GM21526 (cell line): Measurements from ENCODE around the gene ZSWIM1.

Experiments
- ATAC-seq: cut with Tn5 transposase; IDR thresholded peaks from one replicate; pipeline ENCODE4 v1.9.1; 2021; ENCODE audit warnings: moderate library complexity; ENCODE audit not compliant: unreplicated experiment, low FRiP score

The ZSWIM1 gene

DNA sequence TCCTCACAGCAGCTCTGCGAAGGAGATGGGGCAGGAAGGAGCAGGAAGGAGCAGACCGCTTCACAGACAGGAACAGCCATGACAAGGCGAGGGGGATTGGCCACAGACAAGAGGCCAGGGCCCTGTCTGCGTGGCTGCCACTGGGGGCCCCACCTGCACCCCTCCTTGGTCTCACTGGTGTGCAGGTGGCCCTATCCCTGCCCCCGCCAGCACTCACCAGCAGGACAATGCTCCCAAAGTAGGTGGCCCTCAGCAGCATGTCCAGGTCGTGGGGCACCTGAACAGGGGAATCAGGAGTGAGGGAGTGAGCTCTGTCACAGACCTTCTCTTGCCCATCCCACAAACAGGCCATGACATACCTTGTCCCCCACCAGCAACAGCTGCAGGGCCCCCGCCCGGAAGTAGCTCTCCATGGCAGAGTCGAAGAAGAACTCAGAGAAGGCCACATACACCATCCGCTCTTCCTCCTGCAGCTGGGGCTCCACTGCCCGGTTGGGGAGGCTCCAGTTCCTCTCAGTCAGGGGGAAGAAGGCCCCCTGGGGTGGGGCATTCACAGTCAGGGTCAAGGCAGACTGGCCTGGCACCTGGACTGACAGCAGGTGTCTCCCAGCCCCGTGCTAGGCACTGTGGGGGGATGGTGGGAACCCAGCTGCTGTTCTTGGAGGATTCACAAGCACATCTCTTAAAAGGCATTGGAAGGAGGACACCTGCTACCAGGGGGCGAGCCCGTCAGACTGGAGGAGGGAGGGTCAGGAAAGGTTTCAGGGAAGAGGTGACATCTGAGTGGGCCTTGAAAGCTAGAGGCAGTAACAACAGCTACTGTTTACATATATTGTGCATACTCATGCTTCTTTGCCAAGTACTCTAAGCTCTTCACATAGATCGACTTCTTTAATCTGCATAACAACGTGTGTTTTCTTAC is 23.8 kb downstream of the ZSWIM1 start:
- no peak for ATAC-seq

GRCh38 chr20:45905505-45906079 is 24.6 kb downstream of the ZSWIM1 start:
- ATAC-seq: no peak

GRCh38 chr20:45907219-45907948 is 26.4 kb downstream of the ZSWIM1 start:
- no peak for ATAC-seq

- no peak for ATAC-seq
Measured at GRCh38 chr20:45908084-45908483, 27.1 kb downstream of the ZSWIM1 start.

- no peak for ATAC-seq
Measured at GRCh38 chr20:45909336-45909808, 28.3 kb downstream of the ZSWIM1 start.

DNA sequence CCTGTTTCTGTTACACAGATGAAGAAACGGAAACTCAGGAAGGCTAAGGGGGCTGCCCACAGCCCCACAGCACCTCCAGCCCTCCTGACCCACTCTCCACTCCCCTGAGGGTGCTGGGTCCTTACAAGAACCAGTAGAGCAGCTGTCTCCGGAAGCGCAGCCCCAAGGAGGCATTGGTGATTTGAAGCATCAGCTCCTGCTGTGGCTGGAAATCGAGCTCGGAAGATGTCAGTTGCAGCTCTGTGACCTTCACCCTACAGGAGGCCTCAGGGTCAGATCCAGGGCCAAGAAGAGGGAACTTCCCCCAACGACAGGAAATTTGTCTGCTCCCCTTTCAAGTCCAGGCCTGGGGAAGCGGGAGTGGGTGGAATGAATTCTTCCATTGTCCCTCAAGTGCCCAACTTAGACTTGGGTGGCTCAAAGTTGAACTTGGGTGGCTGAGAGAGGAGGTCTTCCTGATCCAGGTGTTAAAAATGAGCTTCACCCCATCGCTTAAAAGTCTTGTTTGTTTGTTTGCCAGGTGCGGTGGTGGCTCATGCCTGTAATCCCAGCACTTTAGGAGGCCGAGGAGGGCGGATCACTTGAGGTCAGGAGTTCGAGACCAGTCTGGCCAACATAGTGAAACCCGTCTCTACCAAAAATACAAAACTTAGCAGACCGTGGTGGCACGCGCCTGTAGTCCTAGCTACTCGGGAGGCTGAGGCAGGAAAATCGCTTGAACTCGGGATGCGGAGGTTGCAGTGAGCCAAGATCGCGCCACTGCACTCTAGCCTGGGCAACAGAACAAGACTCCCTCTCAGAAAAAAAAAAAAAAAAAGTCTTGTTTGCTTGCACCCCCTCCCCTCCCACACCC is 29.0 kb downstream of the ZSWIM1 start:
- no peak for ATAC-seq

GRCh38 chr20:45910670-45911485 is 29.9 kb downstream of the ZSWIM1 start:
- ATAC-seq: peak; percentile 87

- ATAC-seq: no peak
Measured at GRCh38 chr20:45911486-45912343, 30.7 kb downstream of the ZSWIM1 start, which contains the start of gene PLTP. TSS of gene PLTP (minus strand) at chr20:45912155. CDS start at chr20:45911452, 703 bp downstream.

GRCh38 chr20:45912344-45912682 is 31.3 kb downstream of the ZSWIM1 start:
- no peak for ATAC-seq

- no peak for ATAC-seq
Measured at GRCh38 chr20:45913116-45913515, 32.1 kb downstream of the ZSWIM1 start.

DNA sequence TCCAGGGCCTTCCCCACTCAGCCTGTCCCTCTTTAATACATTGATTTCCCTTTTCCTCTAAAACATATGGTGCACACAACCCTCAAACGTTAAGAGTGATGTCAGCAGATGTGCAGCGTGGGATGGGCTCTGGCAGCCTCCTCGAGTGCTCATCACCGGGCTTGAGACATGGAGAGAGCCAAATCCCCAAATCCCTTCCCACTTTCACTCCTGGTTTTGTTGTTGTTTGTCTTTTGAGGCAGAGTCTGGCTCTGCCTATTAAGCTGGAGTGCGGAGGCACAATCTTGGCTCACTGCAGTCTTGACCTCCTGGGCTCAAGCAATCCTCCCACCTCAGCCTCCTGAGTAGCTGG is 36.7 kb downstream of the ZSWIM1 start:
- no peak for ATAC-seq

DNA sequence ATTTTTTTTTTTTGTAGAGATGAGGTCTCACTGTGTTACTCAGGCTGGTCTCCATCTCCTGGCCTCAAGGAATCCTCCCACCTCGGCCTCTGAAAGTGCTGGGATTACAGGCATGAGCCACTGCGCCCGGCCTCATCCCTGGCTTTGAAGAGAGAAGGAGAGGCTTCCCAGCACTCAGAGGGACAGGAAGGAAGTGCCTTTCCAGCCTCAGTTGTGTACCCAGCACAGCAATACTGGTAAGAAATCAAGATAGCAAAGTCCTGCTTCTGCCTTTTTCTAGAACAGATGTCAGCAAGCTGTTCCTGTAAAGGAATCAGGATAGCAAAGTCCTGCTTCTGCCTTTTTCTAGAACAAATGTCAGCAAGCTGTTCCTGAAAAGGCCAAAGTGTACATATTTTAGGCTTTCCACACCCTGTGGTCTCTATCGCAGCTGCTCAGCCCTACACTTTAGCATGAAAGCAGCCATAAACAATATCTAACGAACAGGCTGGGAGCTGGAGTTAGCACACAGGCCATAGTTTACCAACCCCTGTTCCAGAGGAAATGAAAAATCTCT is 37.2 kb downstream of the ZSWIM1 start:
- no peak for ATAC-seq

GRCh38 chr20:45918779-45919537 is 37.9 kb downstream of the ZSWIM1 start:
- ATAC-seq: no peak

DNA sequence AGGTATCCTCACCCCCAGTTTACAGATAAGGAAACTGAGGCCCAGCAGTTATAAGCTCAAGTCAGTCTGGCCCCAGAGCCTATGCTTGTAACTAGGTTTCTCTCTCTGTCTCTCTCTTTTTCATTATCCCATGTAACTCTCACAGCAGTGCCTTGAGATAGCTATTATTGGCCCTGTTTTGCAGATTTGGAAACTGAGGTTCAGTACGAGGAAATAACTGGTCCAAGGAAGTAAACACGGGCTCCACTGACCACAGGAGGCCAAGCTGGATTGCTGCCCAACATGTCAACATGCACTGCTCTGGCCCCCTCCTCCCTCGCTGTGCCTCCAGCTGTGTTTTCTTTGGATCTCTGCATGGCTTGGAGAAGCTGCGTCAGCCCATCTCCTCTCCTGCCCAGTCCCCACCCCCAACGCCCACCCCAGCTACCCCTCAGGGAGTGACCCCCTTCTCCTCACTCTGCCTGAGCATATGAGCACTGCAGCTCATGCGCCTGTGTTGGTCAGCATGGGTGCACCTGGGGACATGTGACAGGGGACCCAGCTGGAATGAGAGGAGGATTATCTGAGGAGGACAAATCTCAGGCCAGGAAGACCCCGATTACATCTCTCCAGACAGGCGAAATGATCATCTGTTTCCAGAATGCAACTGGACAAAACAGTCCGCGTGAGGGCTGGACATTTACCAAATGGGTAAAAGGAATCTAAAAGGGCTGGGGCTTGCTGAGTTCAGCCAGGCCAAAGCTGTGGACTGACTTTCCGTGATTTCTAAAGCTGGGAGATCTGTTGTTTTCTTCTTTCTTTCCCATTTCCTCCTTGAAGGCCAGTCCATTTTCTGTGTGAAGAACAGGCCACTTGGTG is 38.7 kb downstream of the ZSWIM1 start:
- ATAC-seq: no peak

DNA sequence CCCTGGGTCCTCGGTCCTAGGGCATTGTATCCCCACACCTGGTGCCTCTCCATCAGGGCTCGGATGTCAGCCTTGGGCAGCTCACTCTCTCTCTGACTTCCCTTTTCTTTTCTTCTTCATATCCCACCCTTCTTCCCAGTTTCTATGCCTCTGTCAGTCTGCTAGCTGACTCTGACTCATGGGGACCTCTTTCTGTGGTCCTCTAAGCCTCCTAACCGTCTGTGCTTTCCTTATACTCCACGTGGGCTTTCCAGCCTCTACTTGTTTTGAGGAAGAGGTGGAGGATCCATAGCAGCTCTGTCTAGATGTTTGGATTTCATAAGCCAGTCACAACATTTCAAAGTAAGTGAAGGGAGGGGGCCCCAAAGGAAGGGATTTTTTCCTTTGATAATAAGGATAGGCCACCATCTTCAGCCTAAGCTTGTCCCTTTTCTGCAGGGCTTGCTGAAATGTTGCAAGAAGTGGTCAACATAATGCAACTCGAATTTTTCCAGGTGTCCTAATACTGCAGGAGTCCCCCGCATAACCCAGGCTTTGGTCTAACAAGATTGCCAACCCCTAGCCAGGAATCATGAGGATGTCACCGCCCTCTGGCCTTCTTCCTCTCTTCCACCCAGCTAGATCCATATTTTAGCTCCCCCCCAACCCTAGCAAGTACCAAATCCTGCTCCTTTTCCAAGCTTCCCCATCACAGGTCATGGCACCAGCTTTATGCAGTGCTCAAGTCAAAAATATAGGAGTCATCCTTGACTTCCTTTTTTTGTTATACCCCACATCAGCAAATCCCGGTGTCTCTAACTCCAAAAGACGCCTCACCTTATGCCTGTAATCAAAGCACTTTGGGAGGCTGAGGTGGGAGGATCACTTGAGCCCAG is 39.7 kb downstream of the ZSWIM1 start:
- ATAC-seq: no peak
